Muscle layer of duodenum (tissue), 2 donors: Measurements from ENCODE around the gene NRF1.
A peak's percentile ranks its signal among the peaks of the same experiment; 100 is the strongest.
"Not testable (repeated sequence)": the region's sequence is repeated elsewhere in the genome, so short reads cannot be mapped to it uniquely, and the experiment has no call there.

ENCODE experiments used
- H3K27ac ChIP-seq: one replicate; pipeline ENCODE4 v1.7.0; 2013; ENCODE audit warnings: mild to moderate bottlenecking, low read length
- H3K27me3 ChIP-seq: one replicate; pipeline ENCODE4 v1.7.0; 2013; ENCODE audit warnings: low read depth, mild to moderate bottlenecking, control low read depth, low read length
- H3K36me3 ChIP-seq, 2 donors: one replicate each; pipeline ENCODE4 v1.7.0; 2013; ENCODE audit warnings: low read length in 2 of 2, control low read depth in 1 of 2, mild to moderate bottlenecking in 1 of 2; ENCODE audit not compliant: insufficient read depth in 2 of 2, control insufficient read depth in 1 of 2
- H3K4me1 ChIP-seq, 2 donors: one replicate each; pipeline ENCODE4 v1.7.0; 2013; ENCODE audit warnings: low read length in 2 of 2, mild to moderate bottlenecking in 2 of 2, control low read depth in 1 of 2, moderate library complexity in 1 of 2; ENCODE audit not compliant: insufficient read depth in 2 of 2, control insufficient read depth in 1 of 2
- H3K4me3 ChIP-seq, 2 donors: one replicate each; pipeline ENCODE4 v1.7.0; 2013; ENCODE audit warnings: low read length in 2 of 2, low read depth in 1 of 2, mild to moderate bottlenecking in 1 of 2
- H3K9me3 ChIP-seq, 2 donors: one replicate each; pipeline ENCODE4 v1.7.0; 2013; ENCODE audit warnings: low read length in 2 of 2, control low read depth in 1 of 2, mild to moderate bottlenecking in 1 of 2; ENCODE audit not compliant: control insufficient read depth in 1 of 2
- donor health status: healthy.

Gene NRF1

DNA sequence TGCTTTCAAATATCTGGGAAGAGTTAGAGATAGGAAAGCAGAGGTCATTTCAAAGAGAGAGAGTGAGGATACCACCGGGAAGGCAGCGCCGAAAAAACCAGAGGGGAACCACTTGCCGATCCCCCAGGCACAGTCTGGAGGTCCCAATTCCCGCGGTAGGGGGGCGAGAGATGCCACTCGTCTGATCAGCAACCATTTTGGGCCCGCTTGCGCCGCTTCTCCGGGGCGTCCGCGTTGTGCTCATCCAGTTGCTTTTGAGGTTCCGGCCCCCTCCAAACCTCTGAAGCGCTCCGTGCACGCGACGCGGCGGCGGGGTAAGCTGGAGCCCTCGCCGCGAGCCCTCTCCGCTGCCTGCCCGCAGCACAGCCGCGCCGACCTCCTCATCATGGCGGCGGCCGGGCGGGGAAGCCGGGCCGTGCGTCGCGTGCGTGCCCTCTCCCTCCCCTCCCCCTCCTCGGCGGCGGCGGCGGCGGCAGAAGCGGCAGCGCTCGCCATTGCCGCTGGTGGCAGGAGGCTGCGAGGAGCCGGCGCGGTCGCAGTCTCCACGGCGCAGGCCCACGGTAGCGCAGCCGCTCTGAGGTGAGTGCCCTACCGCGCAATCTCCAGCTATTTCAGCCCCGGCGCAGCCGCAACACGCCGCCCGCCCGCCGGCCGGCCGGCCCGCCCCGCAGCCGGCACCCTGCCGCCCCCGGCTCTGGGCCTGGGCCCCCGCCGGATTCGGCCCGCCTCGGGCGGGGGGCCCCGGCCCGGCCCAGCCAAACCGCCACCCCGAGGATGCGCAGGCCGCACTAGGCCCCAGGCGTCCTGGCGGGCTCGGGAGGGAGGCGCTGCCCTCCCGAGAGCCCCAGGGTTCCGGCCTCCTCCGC is at the start of gene NRF1:
NRF1 (plus strand) TSS at position 475 of the 866 bp plus-strand sequence. CDS start 45,632 bp downstream, outside the sequence.
- peaks cover 11 to 30% of the 10 kb centered on the region in 2 donors for H3K4me1 ChIP-seq
- H3K36me3 ChIP-seq = peaks cover 6 to 8% of the 10 kb centered on the region in 2 donors
- H3K27me3 ChIP-seq = no peaks in the 10 kb centered on the region
- H3K9me3 ChIP-seq = no peaks in the 10 kb centered on the region
- peak within 1 kb of the TSS; percentile 97 to 99 for H3K4me3 ChIP-seq
- H3K27ac ChIP-seq = peak within 1 kb of the TSS; percentile 96

DNA sequence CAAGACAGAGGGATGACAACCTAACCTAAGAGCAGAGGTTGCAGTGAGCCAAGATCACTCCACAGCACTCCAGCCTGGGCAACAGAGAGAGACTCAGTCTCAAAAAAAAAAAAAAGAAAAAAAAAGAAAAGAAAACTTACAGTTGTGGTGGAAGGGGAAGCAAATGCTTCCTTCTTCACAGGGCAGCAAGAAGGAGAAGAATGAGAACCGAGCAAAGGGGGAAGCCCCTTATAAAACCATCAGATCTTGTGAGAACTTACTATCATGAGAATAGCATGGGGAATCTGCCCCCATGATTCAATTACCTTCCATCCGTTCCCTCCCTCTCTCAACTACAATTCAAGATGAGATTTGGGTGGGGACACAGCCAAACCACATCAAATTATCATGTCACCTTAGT is 45.2 kb upstream of the NRF1 start:
- H3K27ac ChIP-seq, H3K27me3 ChIP-seq, H3K36me3 ChIP-seq, H3K4me3 ChIP-seq, H3K4me1 ChIP-seq, H3K9me3 ChIP-seq: not testable (repeated sequence)

DNA sequence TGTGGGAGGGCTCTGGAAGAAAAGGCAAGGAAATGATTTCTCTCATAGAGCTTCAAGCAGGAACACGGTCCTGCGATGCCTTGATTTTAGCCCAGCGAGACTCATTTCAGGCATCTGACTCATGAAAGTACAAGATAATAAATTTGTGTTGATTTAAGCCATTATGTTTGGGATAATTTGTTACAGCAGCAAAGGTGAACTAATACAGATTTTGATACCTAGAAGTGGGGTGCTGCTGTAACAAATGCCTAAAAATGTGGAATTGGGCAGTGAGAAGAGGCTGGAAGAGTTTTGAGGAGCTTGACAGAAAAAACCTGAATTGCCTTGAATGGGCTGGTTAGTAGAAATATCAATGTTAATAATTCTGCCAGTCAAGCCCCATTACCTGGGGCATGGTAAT is 44.1 kb upstream of the NRF1 start:
- no peak overlapping the region for H3K4me3 ChIP-seq
- H3K4me1 ChIP-seq = no peaks in the 10 kb centered on the region
- H3K27me3 ChIP-seq = no peaks in the 10 kb centered on the region
- no peaks in the 10 kb centered on the region for H3K36me3 ChIP-seq
- H3K27ac ChIP-seq = no peak overlapping the region
- H3K9me3 ChIP-seq = peaks cover 0 to 4% of the 10 kb centered on the region in 2 donors

DNA sequence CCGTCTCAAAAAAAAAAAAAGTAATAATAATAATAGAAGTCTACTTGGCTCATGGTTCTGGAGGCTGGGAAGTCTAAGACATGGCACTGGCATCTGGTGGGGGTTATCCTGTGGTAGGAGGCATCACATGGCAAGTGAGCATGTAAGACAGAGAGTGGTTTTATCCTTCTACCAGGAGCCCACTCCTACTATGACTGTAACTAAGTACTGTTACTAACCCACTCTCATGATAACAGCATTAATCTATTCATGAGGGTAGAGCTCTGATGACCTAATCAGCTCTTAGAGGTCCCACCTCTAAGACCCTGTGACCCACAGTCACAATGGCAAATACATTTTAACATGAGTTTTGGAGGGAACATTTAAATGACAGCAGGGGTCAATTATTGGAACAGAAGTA is 43.3 kb upstream of the NRF1 start:
- no peak overlapping the region for H3K4me3 ChIP-seq
- no peak overlapping the region for H3K27ac ChIP-seq
- no peaks in the 10 kb centered on the region for H3K4me1 ChIP-seq
- H3K27me3 ChIP-seq = no peaks in the 10 kb centered on the region
- H3K9me3 ChIP-seq = peaks cover 0 to 4% of the 10 kb centered on the region in 2 donors
- H3K36me3 ChIP-seq = no peaks in the 10 kb centered on the region

DNA sequence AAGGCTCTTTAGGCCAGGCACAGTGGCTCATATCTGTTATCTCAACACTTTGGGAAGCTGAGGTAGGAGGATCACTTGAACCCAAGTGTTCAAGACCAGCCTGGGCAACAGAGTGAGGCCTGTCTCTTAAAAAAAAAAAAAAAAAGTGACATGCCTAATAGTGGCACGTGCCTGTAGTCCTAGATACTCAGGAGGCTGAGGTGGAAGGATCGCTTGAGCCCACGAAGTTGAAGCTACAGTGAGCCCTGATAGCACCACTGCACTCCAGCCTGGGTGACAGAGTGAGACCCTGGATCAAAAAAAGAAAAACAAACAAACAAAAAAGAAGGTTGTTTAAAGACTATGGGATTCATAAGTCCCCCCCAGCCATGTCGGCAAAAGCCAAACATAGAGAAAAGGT is 42.2 kb upstream of the NRF1 start:
- Histone ChIP-seq H3K27me3 (no peaks in the 10 kb centered on the region), H3K9me3 (peaks cover 0 to 4% of the 10 kb centered on the region in 2 donors), H3K27ac (no peak overlapping the region), H3K4me1 (no peaks in the 10 kb centered on the region), H3K4me3 (no peak overlapping the region), H3K36me3 (no peaks in the 10 kb centered on the region)

DNA sequence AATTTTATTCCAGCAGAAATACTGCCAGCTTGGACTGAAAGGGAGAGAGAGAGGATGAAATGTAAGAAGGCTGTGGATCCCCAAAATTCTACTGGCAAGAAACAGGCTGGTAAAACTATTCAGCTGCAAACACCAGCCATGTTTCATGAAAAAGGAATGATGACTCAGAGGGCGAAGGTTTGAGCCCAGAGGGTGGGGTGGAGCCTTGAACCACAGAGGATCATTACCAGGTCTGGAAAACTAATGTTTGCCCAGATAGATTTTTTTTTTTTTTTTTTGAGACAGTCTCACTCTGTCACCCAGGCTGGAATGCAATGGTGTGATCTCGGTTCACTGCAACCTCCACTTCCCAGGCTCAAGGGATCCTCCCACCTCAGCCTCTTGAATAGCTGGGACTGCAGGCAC is 41.7 kb upstream of the NRF1 start:
- H3K36me3 ChIP-seq = no peaks in the 10 kb centered on the region

DNA sequence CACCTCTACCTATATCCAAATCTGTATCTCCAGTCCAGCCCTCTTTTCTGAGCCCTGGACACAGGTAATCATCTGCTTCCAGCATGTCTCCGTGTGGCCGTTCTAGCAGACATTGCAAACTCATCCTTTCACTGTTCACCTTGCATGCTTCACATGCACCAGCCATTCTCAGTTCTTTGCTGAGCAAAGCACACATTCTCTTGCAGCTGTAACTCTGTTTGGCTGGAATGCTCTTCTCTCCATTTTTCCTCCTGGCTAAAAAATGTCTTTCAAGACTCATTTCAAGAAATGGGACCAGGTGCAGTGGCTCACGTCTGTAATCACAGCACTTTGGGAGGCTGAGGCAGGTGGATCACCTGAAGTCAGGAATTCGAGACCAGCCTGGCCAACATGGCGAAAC is 40.3 kb upstream of the NRF1 start:
- no peaks in the 10 kb centered on the region for H3K36me3 ChIP-seq
- no peaks in the 10 kb centered on the region for H3K27me3 ChIP-seq
- H3K4me3 ChIP-seq = no peak overlapping the region
- no peaks in the 10 kb centered on the region for H3K4me1 ChIP-seq
- H3K27ac ChIP-seq = no peak overlapping the region
- peaks cover 0 to 4% of the 10 kb centered on the region in 2 donors for H3K9me3 ChIP-seq

More for the DNA sequence above, 41.7 kb upstream of the NRF1 start:
- H3K27me3 ChIP-seq = no peaks in the 10 kb centered on the region
- peaks cover 0 to 4% of the 10 kb centered on the region in 2 donors for H3K9me3 ChIP-seq
- H3K27ac ChIP-seq = no peak overlapping the region
- H3K4me1 ChIP-seq = no peaks in the 10 kb centered on the region
- H3K4me3 ChIP-seq = no peak overlapping the region

DNA sequence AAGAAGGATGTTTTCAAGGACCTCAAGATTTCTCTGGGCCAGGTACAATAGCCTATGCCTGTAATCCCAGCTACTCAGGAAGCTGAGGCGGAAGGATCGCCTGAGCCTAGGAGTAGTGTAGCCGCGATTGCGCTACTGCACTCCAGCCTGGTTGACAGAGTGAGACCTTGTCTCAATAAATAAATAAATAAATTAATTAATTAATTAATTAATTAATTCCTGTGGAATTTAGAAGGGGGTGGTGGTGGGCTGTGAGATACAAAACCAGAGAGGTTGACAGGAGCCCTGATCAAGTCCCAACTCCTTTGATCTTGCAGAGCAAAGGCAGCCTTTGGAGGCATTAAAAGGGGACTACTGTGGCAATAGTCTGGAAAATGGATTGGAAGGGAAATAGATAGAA is 39.3 kb upstream of the NRF1 start:
- H3K4me3 ChIP-seq = no peak overlapping the region
- H3K9me3 ChIP-seq = peaks cover 0 to 2% of the 10 kb centered on the region in 2 donors
- H3K27me3 ChIP-seq = no peaks in the 10 kb centered on the region
- no peaks in the 10 kb centered on the region for H3K4me1 ChIP-seq
- H3K36me3 ChIP-seq = no peaks in the 10 kb centered on the region
- no peak overlapping the region for H3K27ac ChIP-seq

DNA sequence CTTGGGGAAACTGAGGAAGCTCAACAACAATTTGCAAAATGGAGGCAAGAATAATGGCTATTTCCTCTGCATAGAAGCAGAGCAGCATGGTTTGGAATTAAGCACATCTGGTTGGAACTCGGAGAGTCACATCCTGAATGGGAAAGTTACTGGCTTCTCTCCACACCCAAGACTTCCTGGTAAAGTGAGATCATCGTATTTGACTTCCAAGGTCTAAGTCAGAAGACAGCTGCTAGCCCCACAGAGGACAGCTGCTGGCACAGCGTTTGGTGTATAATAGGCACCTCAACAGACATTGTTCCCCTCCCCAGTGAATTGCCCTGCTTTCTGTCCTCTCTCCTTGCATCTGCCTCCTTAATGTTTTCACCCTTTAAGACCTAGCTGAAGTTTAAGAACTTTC is 37.0 kb upstream of the NRF1 start:
- no peaks in the 10 kb centered on the region for H3K4me1 ChIP-seq
- H3K27me3 ChIP-seq = no peaks in the 10 kb centered on the region
- H3K27ac ChIP-seq = no peak overlapping the region

DNA sequence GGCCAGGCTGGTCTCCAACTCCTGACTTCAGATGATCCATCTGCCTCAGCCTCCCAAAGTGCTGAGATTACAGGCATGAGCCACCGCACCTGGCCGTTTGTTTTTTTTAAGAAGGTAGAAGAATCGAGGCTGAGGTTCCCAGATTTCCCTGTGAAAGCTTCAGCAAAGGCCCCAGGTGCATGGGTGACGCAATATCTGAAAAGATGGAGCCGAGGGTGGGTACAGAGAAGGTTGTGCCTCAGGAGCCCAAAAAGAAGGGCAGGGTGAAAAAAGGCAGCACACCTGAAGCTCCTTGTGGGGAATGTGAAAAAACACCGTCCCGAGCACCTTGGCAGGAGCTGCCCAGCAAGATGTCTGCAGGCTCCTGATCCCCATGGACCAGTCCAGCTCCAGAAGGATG is 35.8 kb upstream of the NRF1 start:
- Histone ChIP-seq H3K36me3 (no peaks in the 10 kb centered on the region), H3K27me3 (no peaks in the 10 kb centered on the region), H3K4me1 (no peaks in the 10 kb centered on the region), H3K4me3 (no peak overlapping the region), H3K9me3 (peaks cover 5 to 10% of the 10 kb centered on the region in 2 donors), H3K27ac (no peak overlapping the region)

More for the DNA sequence above, 37.0 kb upstream of the NRF1 start:
- no peaks in the 10 kb centered on the region for H3K36me3 ChIP-seq
- H3K9me3 ChIP-seq = peaks cover 5 to 10% of the 10 kb centered on the region in 2 donors
- no peak overlapping the region for H3K4me3 ChIP-seq

DNA sequence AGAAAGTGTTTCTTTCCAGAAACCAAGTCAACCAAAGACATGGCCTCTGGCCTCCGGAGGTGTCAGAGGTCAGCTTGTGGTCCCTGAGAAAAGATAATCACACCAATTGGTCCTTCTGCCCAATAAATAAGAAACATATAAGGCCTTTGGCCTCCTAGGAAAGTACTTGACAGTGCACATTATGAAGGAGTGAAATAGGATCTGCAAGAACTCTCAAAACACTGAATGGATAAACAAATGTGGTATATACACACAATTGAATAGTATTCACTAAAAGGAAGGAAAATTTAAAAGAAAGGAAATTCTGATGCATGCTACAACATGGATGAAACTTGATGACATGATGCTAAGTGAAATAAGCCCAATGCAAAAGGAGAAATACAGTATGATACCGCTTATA is 35.4 kb upstream of the NRF1 start:
- Histone ChIP-seq H3K4me3 (no peak overlapping the region), H3K27me3 (no peaks in the 10 kb centered on the region), H3K4me1 (no peaks in the 10 kb centered on the region), H3K9me3 (peaks cover 5 to 10% of the 10 kb centered on the region in 2 donors), H3K27ac (no peak overlapping the region), H3K36me3 (no peaks in the 10 kb centered on the region)

DNA sequence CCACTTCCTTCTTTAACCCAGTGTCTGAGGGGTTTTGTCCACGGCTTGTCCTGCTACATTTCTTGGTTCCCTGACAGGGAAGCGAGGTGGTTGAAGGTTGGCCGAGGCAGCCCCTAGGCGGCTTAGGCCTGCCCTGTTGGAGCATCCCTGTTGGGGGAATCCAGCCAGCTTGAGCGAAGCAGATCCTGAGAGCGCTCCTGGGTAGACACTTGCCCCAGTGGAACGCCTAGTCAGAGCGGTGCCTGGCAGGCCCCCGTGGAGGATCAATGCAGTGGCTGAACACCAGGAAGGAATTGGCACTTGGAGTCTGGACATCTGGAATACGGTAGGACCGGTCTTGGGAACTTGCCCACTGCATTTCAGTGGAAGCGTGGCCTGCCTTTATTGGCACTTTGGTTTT is 32.7 kb upstream of the NRF1 start:
- H3K36me3 ChIP-seq = no peaks in the 10 kb centered on the region

More for the DNA sequence above, 32.7 kb upstream of the NRF1 start:
- Histone ChIP-seq H3K4me3 (no peak overlapping the region), H3K9me3 (peaks cover 5 to 10% of the 10 kb centered on the region in 2 donors), H3K4me1 (no peaks in the 10 kb centered on the region), H3K27me3 (no peaks in the 10 kb centered on the region), H3K27ac (no peak overlapping the region)
